ENCODE results near the gene FBXL17. TPM values are rescaled to one million over a fixed set of nuclear protein-coding genes. Genes with fewer than 3 reads are reported as not detected.

Gene FBXL17
- total and polyA plus RNA-seq, 2 of the 13 experiments (the other 11 are each of a cell fraction or from before 2014, with no cell fraction given), result 3.0 to 7.9 TPM

DNA sequence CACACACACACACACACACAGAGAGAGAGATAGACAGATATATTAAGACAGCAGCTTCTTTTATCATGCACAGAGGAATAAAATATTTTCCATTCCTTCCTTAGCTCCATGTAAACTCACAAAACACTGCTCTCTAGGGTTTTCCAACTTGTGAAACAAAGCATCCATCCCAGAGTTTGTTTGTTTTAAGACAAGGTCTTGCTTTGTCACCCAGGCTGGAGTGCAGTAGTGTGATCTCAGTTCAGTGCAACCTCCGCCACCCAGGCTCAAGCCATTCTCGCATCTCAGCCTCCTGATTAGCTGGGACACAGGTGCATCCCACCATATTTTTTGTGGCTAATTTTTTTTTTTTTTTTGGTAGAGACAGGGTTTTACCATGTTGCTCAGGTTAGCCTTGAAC lies 298.7 kb downstream of the FBXL17 start:
- no peaks in the 10 kb centered on the region for H3K79me2 ChIP-seq (ENCODE audit: insufficient read depth, low read length)
- H3K27me3 ChIP-seq (ENCODE audit: control insufficient read depth in 1 of 2, insufficient read depth in 2 of 2, low read length in 2 of 2), result no peaks in the 10 kb centered on the region
- DNase-seq (ENCODE audit: low spot score) (no peak), FAIRE-seq (no peak), ATAC-seq (peak; percentile 35; the same call in 2 of the 3 replicates)
- no peak overlapping the region for H3K9ac ChIP-seq (ENCODE audit: insufficient read depth, low read depth, low read length)
- H3K4me1 ChIP-seq (ENCODE audit: insufficient read depth, low read length), result peaks cover 10% of the 10 kb centered on the region; the same call in 1 of the 2 replicates
- in situ Hi-C loops (cut with HindIII; ENCODE audit: extremely low pct_ligation_motif_present, low pct_unique_long_range_greater_than_20kb) (no loop called here), intact Hi-C loops (cut with micrococcal nuclease; ENCODE audit: unreplicated experiment) (loop anchor here (2.0 kb wide), 1 partner anchor 42 kb away; no protein-coding TSS in a partner anchor)
- no peak overlapping the region for H3K4me2 ChIP-seq (ENCODE audit: low read depth, low read length)
- no peaks in the 10 kb centered on the region for H3K9me3 ChIP-seq (ENCODE audit: low read length)
- no peaks in the 10 kb centered on the region for H3K36me3 ChIP-seq (replicated peaks in 1 of 2; ENCODE audit: control insufficient read depth in 1 of 2, insufficient read depth in 2 of 2, low read length in 2 of 2)
- no peak overlapping the region for H3K4me3 ChIP-seq (replicated peaks in 1 of 3; ENCODE audit: insufficient read depth in 1 of 3, low read depth in 2 of 3, low read length in 3 of 3)
- ChIA-PET CTCF (ENCODE audit: low intra/inter-chr PET ratio, low total read pairs) (no interaction called here), POLR2A (no interaction called here)
- no peak for TF ChIP-seq ZFP90 (CRISPR knock-in tag; IDR thresholded peaks at IDR 0.05; ENCODE audit: borderline replicate concordance)
- no peak for TF ChIP-seq TBP (CRISPR knock-in tag; IDR thresholded peaks at IDR 0.05)
- TF ChIP-seq BRCA1 (CRISPR knock-in tag; IDR thresholded peaks at IDR 0.05), result no peak
- no peak for TF ChIP-seq ZSCAN29 (CRISPR knock-in tag; conservative IDR thresholded peaks at IDR 0.05)
- TF ChIP-seq CC2D1A (CRISPR knock-in tag; IDR thresholded peaks at IDR 0.05), result no peak
- TF ChIP-seq TARDBP (CRISPR knock-in tag; IDR thresholded peaks at IDR 0.05), result no peak
- TF ChIP-seq ZC3H4 (CRISPR knock-in tag; IDR thresholded peaks at IDR 0.05; ENCODE audit: borderline replicate concordance), result no peak
- no peak for TF ChIP-seq ZHX2 (IDR thresholded peaks at IDR 0.05; ENCODE audit: low read depth)
- TF ChIP-seq ZHX2 (CRISPR knock-in tag; IDR thresholded peaks at IDR 0.05; ENCODE audit: borderline replicate concordance), result no peak
- TF ChIP-seq, protein P1, sequence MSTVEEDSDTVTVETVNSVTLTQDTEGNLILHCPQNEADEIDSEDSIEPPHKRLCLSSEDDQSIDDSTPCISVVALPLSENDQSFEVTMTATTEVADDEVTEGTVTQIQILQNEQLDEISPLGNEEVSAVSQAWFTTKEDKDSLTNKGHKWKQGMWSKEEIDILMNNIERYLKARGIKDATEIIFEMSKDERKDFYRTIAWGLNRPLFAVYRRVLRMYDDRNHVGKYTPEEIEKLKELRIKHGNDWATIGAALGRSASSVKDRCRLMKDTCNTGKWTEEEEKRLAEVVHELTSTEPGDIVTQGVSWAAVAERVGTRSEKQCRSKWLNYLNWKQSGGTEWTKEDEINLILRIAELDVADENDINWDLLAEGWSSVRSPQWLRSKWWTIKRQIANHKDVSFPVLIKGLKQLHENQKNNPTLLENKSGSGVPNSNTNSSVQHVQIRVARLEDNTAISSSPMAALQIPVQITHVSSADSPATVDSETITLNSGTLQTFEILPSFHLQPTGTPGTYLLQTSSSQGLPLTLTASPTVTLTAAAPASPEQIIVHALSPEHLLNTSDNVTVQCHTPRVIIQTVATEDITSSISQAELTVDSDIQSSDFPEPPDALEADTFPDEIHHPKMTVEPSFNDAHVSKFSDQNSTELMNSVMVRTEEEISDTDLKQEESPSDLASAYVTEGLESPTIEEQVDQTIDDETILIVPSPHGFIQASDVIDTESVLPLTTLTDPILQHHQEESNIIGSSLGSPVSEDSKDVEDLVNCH (CRISPR knock-in tag; IDR thresholded peaks at IDR 0.05), result no peak
- H3K27ac ChIP-seq (ENCODE audit: extremely low read length, insufficient read depth, low read length), result no peak overlapping the region
- no TSS peak for BruUV-seq (replicated peaks)
- H4K20me1 ChIP-seq (ENCODE audit: insufficient read depth, low read length), result no peaks in the 10 kb centered on the region
- WGBS (ENCODE audit: low lambda C conversion rate), result 93% methylated on average over 2 of the region's 2 CpGs
- H2AFZ ChIP-seq (ENCODE audit: low read length), result no peak overlapping the region
